ENCODE results near the gene SOCS3.

The SOCS3 gene

DNA sequence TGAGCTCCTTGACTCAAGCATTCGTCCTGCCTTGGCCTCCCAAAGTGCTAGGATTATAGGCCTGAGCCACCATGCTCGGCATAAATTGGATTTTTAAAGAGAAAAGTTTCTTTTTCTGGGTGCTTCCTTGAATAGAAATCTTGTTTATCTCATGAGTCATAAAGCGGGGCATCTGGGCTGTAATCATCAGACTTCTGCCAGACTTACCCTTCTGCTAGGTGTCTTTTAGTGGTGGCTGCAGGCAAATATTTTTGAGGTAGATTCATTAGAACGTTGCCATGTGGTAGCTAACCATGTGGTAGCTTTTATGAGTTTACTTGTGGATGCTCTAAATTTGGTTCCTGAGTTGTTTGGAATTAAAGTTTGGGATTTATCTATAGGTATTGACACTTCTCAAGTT is 32.0 kb upstream of the SOCS3 start:
- FAIRE-seq (no peak), DNase-seq (ENCODE audit: extremely low spot score, insufficient read length, low read depth) (no peak)

GRCh38 chr17:78391051-78391431 is 31.2 kb upstream of the SOCS3 start:
- FAIRE-seq (no peak), DNase-seq (ENCODE audit: extremely low spot score, insufficient read length, low read depth) (no peak)

DNA sequence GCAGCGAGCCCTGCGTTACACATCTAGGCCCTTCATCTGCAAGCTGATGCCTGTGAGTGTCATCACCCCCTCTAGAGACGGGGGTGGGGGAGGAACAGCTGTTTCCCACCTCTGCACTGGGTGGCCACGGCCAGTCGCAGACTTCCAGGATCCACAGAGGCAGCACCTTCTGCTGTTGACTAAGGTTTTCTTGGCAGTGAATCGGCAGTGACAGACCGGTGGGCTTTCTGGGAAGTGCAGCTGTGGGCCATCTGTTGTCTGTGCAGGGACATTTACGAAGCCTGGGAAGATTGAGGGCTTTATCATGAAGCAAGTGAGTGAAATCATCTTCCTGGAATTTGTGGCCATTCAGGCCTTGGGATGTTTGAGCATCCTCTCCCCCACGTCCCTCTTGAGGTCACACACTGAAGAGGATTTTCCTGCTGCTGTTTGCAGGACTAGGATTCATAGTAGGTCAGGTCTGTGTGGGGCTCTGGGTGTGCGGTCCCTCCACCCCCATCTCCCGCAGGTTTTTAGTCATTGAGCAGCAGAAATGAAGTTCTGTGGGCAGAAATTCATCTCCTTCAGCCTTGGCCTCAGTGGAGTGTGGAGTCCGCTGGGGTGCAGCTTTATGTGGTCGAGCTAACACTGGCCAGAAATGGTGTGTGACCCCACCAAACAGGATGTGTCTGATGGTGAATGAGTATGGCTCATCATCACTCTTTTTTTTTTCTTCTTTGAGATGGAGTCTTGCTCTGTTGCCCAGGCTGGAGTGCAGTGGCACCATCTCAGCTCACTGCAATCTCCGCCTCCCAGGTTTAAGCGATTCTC is 30.6 kb upstream of the SOCS3 start:
- FAIRE-seq (no peak), DNase-seq (ENCODE audit: extremely low spot score, insufficient read length, low read depth) (no peak)

GRCh38 chr17:78387977-78388941 is 28.4 kb upstream of the SOCS3 start:
- no peak for DNase-seq (ENCODE audit: extremely low spot score, insufficient read length, low read depth)
- FAIRE-seq = peak; percentile 71

DNA sequence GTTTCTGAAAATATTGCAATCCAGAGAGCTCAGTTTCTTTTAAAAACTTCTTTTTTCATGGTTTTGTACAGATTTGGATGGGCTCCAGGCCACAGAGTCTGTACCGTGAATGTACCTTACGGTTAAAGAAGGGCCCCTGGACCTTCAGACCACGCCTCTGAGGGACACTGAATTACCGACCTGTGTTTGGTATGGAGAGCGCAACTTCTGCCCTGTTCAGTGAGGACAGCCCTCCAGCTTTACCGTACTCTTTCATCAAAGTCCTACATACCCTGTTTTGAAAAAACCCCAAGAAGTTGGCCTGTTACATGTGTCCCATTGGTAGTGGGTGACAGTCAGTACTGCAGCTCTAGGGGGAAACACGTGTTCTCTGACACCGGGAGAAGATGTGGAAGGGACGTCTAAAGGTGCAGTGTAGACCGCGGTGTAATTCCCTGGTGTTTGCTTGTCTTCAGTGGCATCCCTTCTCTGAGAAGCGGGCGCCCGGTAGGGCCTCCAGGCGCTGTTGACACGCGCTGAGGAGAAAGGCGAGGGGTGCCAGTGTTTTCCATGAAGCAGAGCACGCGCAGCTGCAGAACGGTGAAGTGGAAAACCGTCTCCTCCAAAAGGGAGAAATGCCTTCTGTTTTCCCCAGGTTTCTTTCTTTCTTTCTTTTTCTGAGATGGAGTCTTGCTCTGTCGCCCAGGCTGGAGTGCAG is 24.8 kb upstream of the SOCS3 start:
- no peak for FAIRE-seq
- no peak for DNase-seq (ENCODE audit: extremely low spot score, insufficient read length, low read depth)

DNA sequence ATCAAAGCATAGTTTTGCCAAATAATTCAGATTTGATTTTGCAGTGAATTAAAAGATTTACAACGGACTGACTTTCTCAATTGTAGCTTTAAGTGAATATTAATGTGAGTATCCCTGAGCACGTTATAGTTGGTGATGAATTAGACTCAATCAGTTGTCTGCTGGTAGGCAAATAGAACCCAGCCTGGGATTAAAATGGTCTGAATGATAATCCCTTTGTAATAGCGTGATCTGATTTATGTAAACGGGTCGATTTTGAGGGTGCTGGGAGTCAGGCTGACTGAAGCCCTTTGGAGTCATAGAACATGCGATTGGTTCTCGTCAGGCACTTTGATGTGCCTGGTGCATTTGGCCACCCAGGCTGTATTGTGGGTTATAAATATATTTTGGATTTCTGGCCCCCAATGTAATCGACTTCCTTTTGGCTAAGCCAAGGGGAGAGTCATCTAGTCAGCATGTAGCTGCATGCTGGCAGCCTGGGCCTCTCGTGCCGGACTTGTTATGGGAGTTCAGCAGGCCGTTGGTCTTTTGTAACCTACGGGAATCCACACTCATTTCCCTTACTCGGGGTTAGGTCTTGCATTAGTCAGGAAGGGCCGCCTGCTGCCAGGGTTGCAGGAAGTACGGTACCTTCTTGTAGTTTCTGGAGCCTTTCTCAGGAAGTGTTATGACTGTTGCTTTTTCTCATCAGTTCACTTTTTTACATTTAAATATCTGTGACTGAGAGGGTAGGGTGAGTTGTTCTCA is 24.0 kb upstream of the SOCS3 start:
- peak; percentile 43 for DNase-seq (ENCODE audit: extremely low spot score, insufficient read length, low read depth)

DNA sequence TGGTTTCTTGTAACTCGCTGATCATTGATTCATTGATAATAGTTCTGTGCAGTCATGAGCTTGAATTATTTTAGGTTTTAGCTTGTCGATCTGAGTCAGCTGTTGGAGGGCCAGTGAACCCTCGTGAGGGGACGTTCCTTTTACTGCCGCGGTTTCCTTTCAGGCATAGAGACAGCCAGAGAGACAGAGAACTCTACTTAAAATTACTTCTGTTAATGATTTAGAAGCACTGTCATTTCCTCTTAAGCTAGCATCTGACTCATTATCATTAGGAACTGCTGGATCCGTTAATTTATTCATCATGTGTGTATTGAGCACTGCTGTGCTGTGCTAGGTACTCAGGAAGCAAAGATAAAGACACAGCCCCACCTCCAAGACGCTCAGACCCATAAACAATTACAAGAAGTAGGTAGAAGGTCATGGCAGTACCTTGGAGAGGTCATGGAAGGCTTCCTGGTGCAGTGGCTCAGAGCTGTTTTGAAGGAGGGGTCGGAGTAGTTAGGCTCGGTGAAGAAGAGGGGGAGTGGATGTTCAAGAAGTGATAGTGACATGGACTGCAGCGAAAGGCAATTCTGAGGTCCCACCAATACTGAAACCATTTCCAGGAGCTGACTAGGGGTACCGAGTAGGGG is 21.8 kb upstream of the SOCS3 start:
- DNase-seq (ENCODE audit: extremely low spot score, insufficient read length, low read depth) (no peak), FAIRE-seq (peak; percentile 71)

More for the DNA sequence above, 24.0 kb upstream of the SOCS3 start:
- peak; percentile 79 for FAIRE-seq

- no peak for DNase-seq (ENCODE audit: extremely low spot score, insufficient read length, low read depth)
- no peak for FAIRE-seq
These were observed 20.5 kb upstream of the SOCS3 start for GRCh38 chr17:78380370-78380769.

DNA sequence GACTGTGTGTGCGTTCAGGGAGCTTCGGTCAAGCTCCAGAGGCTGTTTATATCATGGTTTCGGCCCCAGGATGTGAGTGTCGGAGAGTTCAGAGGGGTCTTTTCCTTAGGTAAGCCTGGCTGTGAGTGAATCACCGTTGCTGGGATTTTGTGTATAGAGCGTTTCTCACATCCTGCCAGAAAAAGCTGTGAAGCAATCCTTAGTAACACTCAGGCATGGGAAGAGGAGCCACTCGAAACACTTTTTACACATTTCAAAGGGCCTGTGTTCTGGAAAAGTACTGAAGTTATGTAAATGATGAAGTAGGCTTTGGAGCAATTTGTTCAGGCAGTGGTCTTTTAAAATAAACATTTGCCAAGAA is 19.2 kb upstream of the SOCS3 start:
- no peak for FAIRE-seq
- DNase-seq (ENCODE audit: extremely low spot score, insufficient read length, low read depth) = no peak

GRCh38 chr17:78378225-78379130 is 18.6 kb upstream of the SOCS3 start, which contains the start of gene PGS1:
Gene PGS1 (plus strand): TSS chr17:78378649. CDS start chr17:78378666, 17 bp downstream.
- DNase-seq (ENCODE audit: extremely low spot score, insufficient read length, low read depth) (peak; percentile 64), FAIRE-seq (peak; percentile 69)

- FAIRE-seq (no peak), DNase-seq (ENCODE audit: extremely low spot score, insufficient read length, low read depth) (no peak)
These were observed 18.0 kb upstream of the SOCS3 start for GRCh38 chr17:78377858-78378224.

DNA sequence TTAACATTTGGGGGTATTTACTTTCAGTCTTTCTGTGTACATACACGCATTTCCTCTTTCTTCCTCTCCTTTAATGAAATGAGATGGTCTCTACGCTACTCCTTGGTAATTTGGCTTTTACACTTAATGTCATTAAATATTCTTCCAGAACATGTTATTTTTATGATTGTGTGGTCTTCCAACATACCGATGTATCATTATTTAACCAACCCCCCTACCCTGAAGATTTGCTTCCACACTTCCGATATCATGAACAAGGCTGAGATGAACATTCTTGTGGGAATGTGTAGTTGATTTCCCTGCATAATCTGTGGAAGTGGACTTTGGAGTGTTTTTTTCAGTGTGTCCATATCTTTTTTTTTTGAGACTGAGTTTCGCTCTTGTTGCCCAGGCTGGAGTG is 16.3 kb upstream of the SOCS3 start:
- DNase-seq (ENCODE audit: extremely low spot score, insufficient read length, low read depth) = no peak
- FAIRE-seq = no peak

DNA sequence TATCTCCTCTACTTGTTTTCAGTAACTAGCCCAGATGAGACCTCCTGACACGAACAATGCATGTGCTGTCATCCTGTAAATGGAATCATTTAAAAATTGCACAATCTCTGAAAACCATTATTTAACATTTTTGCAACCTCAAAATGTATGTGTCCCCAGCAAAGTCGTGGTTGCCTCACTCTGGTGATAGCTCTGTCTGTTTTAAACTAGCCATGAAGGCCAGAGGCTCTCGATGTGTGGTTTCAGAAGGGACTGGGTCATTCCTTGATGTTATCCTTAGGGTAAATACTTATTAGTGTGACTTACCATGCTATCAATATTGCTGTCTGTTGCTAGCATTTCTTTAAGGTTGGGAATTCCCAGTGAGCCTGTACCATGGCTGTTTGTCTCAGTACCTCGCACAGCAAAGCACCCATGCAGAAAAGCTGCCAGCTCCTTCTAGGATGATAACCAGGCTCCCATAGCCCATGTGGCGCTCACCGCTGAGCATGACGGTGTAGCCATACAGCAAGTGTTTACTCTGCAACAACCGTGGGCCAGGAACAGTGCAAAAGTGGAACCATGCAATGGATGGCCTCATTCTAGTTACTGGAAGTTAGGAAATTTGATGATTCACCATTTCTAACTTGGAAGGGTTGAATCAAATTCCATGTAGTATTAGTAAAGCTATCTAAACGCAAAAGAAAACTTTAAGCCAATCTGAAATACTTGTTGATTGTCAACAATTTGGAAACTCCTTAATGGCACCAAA is 15.7 kb upstream of the SOCS3 start:
- DNase-seq (ENCODE audit: extremely low spot score, insufficient read length, low read depth) = no peak
- FAIRE-seq = no peak

GRCh38 chr17:78374631-78375274 is 14.9 kb upstream of the SOCS3 start:
- DNase-seq (ENCODE audit: extremely low spot score, insufficient read length, low read depth) = no peak
- FAIRE-seq = no peak

DNA sequence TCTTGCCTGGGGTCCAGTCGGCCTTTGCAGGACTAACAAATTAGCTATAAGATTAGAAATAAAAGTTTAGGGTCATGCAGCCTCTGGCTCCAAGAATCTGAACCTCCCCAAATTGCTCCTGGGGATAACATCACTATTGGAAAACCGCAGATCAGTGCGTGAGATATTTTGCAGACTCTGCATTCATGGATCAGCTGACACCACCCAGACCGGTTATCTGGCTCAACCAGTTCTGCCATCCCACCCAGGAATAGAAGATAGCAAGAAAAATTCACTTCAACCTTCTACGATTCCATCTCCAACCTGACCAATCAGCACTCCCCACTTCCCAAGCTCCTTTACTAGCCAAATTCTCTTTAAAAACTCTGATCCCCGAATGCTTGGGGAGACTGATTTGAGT is 14.3 kb upstream of the SOCS3 start:
- no peak for FAIRE-seq

GRCh38 chr17:78372841-78373240 is 13.0 kb upstream of the SOCS3 start:
- DNase-seq (ENCODE audit: extremely low spot score, insufficient read length, low read depth) = no peak
- FAIRE-seq = no peak

More for the DNA sequence above, 14.3 kb upstream of the SOCS3 start:
- no peak for DNase-seq (ENCODE audit: extremely low spot score, insufficient read length, low read depth)

- FAIRE-seq (no peak), DNase-seq (ENCODE audit: extremely low spot score, insufficient read length, low read depth) (no peak)
These were observed 11.2 kb upstream of the SOCS3 start for GRCh38 chr17:78371056-78371455.
